ENCODE data around the gene NPNT. TPM values are rescaled to one million over a fixed set of nuclear protein-coding genes. Genes with fewer than 3 reads are reported as not detected.

The NPNT gene
- total RNA-seq, 1 donor from 2014 or later, result 15.4 TPM

DNA sequence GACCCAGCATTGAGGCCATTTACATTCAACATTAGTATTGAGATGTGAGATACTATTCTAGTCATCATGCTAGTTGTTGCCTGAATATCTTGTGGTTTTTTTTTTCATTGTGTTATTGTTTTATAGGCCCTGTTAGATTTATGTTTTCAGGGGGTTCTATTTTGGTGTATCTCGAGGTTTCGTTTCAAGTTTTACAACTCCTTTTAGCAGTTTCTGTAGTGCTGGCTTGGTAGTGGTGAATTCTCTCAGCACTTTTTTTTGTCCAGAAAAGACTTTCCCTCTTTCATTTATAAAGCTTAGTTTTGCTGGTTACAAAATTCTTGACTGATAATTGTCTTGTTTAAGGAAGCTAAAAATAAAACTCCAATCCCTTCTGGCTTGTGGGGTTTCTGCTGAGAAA, 115.5 kb downstream of the NPNT start:
- no peak overlapping the region for H3K4me3 ChIP-seq (ENCODE audit: low read depth, low read length)
- TF ChIP-seq, protein P1, sequence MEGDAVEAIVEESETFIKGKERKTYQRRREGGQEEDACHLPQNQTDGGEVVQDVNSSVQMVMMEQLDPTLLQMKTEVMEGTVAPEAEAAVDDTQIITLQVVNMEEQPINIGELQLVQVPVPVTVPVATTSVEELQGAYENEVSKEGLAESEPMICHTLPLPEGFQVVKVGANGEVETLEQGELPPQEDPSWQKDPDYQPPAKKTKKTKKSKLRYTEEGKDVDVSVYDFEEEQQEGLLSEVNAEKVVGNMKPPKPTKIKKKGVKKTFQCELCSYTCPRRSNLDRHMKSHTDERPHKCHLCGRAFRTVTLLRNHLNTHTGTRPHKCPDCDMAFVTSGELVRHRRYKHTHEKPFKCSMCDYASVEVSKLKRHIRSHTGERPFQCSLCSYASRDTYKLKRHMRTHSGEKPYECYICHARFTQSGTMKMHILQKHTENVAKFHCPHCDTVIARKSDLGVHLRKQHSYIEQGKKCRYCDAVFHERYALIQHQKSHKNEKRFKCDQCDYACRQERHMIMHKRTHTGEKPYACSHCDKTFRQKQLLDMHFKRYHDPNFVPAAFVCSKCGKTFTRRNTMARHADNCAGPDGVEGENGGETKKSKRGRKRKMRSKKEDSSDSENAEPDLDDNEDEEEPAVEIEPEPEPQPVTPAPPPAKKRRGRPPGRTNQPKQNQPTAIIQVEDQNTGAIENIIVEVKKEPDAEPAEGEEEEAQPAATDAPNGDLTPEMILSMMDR (conservative IDR thresholded peaks at IDR 0.05; ENCODE audit: low read depth, low read length), result no peak
- no peak for DNase-seq (ENCODE audit: low read depth)

DNA sequence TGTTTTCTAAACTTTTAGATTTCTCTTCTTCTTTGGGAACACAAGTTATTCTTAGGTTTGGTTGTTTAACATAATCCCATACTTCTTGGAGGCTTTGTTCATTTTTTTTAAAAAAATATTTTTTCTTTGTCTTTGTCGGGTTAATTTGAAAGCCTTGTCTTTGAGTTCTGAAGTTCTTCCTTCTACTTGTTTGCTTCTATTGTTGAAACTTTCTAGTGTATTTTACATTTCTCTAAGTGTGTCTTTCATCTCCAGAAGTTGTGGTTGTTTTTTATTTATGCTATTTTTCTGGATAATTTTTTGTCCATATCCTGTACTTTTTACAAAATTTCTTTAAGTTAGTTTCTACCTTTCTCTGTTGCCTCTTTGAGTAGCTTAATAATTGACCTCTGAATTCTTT, 116.1 kb downstream of the NPNT start:
- H3K4me3 ChIP-seq (ENCODE audit: low read depth, low read length), result no peak overlapping the region
- DNase-seq (ENCODE audit: low read depth), result no peak
- TF ChIP-seq, protein P1 (conservative IDR thresholded peaks at IDR 0.05; ENCODE audit: low read depth, low read length), result no peak

DNA sequence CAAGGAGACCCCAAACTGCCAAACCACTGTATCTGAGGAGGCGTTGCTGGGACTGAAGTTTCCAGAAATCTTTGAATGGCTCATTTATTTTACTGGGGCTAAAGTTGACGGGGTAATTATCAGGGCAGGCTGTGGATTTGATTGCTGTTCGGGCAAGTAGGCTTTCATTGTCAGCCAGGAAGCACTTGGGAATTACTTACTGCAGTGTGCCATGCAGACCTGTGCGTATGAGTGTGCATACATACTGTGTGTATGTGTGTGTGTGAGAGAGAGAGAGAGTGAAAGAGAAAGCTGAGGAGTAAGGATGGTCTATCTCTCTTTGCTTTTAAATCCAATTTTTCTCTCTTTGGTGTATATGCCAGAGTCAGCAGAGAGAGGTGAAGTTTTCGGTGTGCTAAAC, 122.7 kb downstream of the NPNT start:
- no peak overlapping the region for H3K4me3 ChIP-seq (ENCODE audit: low read depth, low read length)
- no peak for DNase-seq (ENCODE audit: low read depth)
- TF ChIP-seq, protein P1 (conservative IDR thresholded peaks at IDR 0.05; ENCODE audit: low read depth, low read length), result no peak

DNA sequence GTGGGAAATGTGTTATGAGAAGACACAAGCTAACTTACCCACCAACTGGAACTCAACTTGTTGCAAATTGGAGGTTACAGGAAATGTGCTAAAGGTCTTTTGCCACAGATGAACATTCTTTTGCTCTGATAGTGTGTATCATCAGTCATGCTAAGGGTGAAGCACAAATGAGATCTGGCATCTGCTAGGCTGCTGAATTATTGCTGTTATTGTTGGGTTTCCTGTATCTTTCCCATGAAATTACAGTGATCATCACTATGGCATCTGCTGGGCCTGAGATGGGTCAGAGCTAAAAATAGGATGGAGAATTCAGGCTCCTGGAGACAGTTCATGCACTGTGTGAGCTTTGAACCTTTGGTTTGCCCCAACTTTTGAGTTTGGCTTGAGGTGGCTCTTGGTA, 124.5 kb downstream of the NPNT start:
- DNase-seq (ENCODE audit: low read depth), result no peak
- TF ChIP-seq, protein P1 (conservative IDR thresholded peaks at IDR 0.05; ENCODE audit: low read depth, low read length), result no peak
- H3K4me3 ChIP-seq (ENCODE audit: low read depth, low read length), result no peak overlapping the region

Other genes with a start within 250 kb of the NPNT start
- gene INTS12, start 186.8 kb upstream of the NPNT start, total RNA-seq, result 9.1 and 15.4 TPM in 2 replicates
- 22.7 and 28.8 TPM in 2 replicates for gene GSTCD, start 186.7 kb upstream of the NPNT start, total RNA-seq